B cell (primary cell): ENCODE measurements around the gene ULBP1. TPM values are rescaled to one million over a fixed set of nuclear protein-coding genes. Genes with fewer than 3 reads are reported as not detected.

Experiments
- polyA plus RNA-seq: library from polyadenylated mRNA; depleted of rRNA; stranded (reverse); fragments of >200 nt; gene quantifications from 2 replicates; pipeline ENCODE4 v1.2.3, GENCODE V29; 2012
- total RNA-seq, 2 donors: library from RNA; stranded (reverse); fragments of 120-200 nt in 1 of 2; gene quantifications; 1 replicate in 1 of 2; 2 replicates in 1 of 2; pipeline versions ENCODE4 v1.2.3 to v1.2.4, GENCODE V29; 2013 to 2022

ULBP1 gene
- total and polyA plus RNA-seq, 2 donors (not counting 1 experiment from before 2014, with no cell fraction given), result 0.04 to 0.12 TPM

Other genes starting within 250 kb of the ULBP1 start
- gene LATS1, start 245.8 kb upstream of the ULBP1 start, total RNA-seq, result 48.0 and 54.0 TPM in 2 replicates
- 11.6 and 12.3 TPM in 2 replicates for gene LATS1, start 245.8 kb upstream of the ULBP1 start, polyA plus RNA-seq
- gene NUP43, start 217.4 kb upstream of the ULBP1 start, total RNA-seq, result 75.7 and 77.7 TPM in 2 replicates
- 12.9 and 14.2 TPM in 2 replicates for gene NUP43, start 217.4 kb upstream of the ULBP1 start, polyA plus RNA-seq
- 46.4 and 50.0 TPM in 2 replicates for gene PCMT1, start 214.2 kb upstream of the ULBP1 start, total RNA-seq
- gene PCMT1, start 214.2 kb upstream of the ULBP1 start, polyA plus RNA-seq, result 30.3 and 38.0 TPM in 2 replicates
- gene LRP11, start 99.6 kb upstream of the ULBP1 start, total RNA-seq, result 1.00 and 1.2 TPM in 2 replicates
- 0.07 and 0.34 TPM in 2 replicates for gene LRP11, start 99.6 kb upstream of the ULBP1 start, polyA plus RNA-seq
- not detected in 2 replicates for gene RAET1E, start 65.8 kb upstream of the ULBP1 start, total RNA-seq
- gene RAET1E, start 65.8 kb upstream of the ULBP1 start, polyA plus RNA-seq, result not detected in 2 replicates
- not detected in 2 replicates for gene RAET1G, start 40.8 kb upstream of the ULBP1 start, total RNA-seq
- not detected in 2 replicates for gene RAET1G, start 40.8 kb upstream of the ULBP1 start, polyA plus RNA-seq
- gene ULBP2, start 21.9 kb upstream of the ULBP1 start, total RNA-seq, result not detected in 2 replicates
- 0.31 and 1.6 TPM in 2 replicates for gene ULBP2, start 21.9 kb upstream of the ULBP1 start, polyA plus RNA-seq
- gene RAET1L, start 61.6 kb downstream of the ULBP1 start, total RNA-seq, result not detected in 2 replicates
- gene RAET1L, start 61.6 kb downstream of the ULBP1 start, polyA plus RNA-seq, result not detected in 2 replicates
- 0.61 and 0.69 TPM in 2 replicates for gene ULBP3, start 105.2 kb downstream of the ULBP1 start, total RNA-seq
- 0.10 and 0.22 TPM in 2 replicates for gene ULBP3, start 105.2 kb downstream of the ULBP1 start, polyA plus RNA-seq
- gene PPP1R14C, start 179.1 kb downstream of the ULBP1 start, total RNA-seq, result not detected in 2 replicates
- gene PPP1R14C, start 179.1 kb downstream of the ULBP1 start, polyA plus RNA-seq, result not detected in 2 replicates